Measurements from ENCODE around the gene HERPUD1. TPM values are rescaled to one million over a fixed set of nuclear protein-coding genes. Genes with fewer than 3 reads are reported as not detected.

HERPUD1 gene
- total RNA-seq, 5 donors from 2014 or later (not counting 1 experiment from before 2014, with no cell fraction given): 149 to 185 (median 167) TPM

- no peaks in the 10 kb centered on the region for H3K36me3 Mint-ChIP-seq
- Histone ChIP-seq H3K9me3 (no peaks in the 10 kb centered on the region), H3K4me1 (ENCODE audit: control insufficient read depth in 1 of 2, extremely low read depth in 1 of 2, insufficient read depth in 2 of 2, low read length in 2 of 2) (peaks cover 3 to 15% of the 10 kb centered on the region in 2 experiments), H3K27me3 (replicated peaks in 1 of 2; ENCODE audit: control insufficient read depth in 2 of 2, extremely low read depth in 1 of 2, insufficient read depth in 2 of 2, low read length in 1 of 2) (peaks cover 0 to 3% of the 10 kb centered on the region in 2 experiments), H3K27ac (ENCODE audit: low read length) (no peak overlapping the region), H3K36me3 (ENCODE audit: control insufficient read depth in 2 of 2, extremely low read depth in 1 of 2, insufficient read depth in 1 of 2, low read length in 1 of 2) (no peaks in the 10 kb centered on the region), H3K4me3 (ENCODE audit: control insufficient read depth in 1 of 2, extremely low read depth in 1 of 2, low read length in 1 of 2) (no peak overlapping the region)
- CTCF ChIA-PET: no interaction called here
- H3K4me1 Mint-ChIP-seq: peaks cover 19 to 23% (median 19%) of the 10 kb centered on the region in 3 donors
- no peak for ATAC-seq (replicated peaks in 1 of 4)
- DNase-seq: no peak
- H3K27me3 Mint-ChIP-seq: no peaks in the 10 kb centered on the region
- H3K27ac Mint-ChIP-seq: no peak overlapping the region
- H3K4me3 Mint-ChIP-seq: no peak overlapping the region
- POLR2A ChIA-PET: no interaction called here
- no peaks in the 10 kb centered on the region for H3K9me3 Mint-ChIP-seq
- WGBS (ENCODE audit: insufficient coverage): 82% methylated on average over 3 of the region's 4 CpGs
Observed at GRCh38 chr16:56895813-56896212, 36.1 kb upstream of the HERPUD1 start.

GRCh38 chr16:56896244-56896643, 35.7 kb upstream of the HERPUD1 start:
- H3K4me3 ChIP-seq (ENCODE audit: control insufficient read depth in 1 of 2, extremely low read depth in 1 of 2, low read length in 1 of 2): no peak overlapping the region
- POLR2A ChIA-PET: no interaction called here
- H3K4me1 Mint-ChIP-seq: peaks cover 19 to 26% (median 23%) of the 10 kb centered on the region in 3 donors
- CTCF ChIA-PET: no interaction called here
- 95% methylated on average over 2 of the region's 3 CpGs for whole genome bisulfite sequencing (ENCODE audit: insufficient coverage)
- H3K9me3 Mint-ChIP-seq: no peaks in the 10 kb centered on the region
- H3K27ac Mint-ChIP-seq: no peak overlapping the region
- peaks cover 0 to 3% of the 10 kb centered on the region in 2 donors for H3K27me3 Mint-ChIP-seq
- no peak for DNase-seq
- no peak for ATAC-seq (replicated peaks in 1 of 4)
- peaks cover 0 to 3% of the 10 kb centered on the region in 2 experiments for H3K27me3 ChIP-seq (replicated peaks in 1 of 2; ENCODE audit: control insufficient read depth in 2 of 2, extremely low read depth in 1 of 2, insufficient read depth in 2 of 2, low read length in 1 of 2)
- no peaks in the 10 kb centered on the region for H3K36me3 Mint-ChIP-seq
- H3K4me3 Mint-ChIP-seq: no peak overlapping the region
- no peaks in the 10 kb centered on the region for H3K36me3 ChIP-seq (ENCODE audit: control insufficient read depth in 2 of 2, extremely low read depth in 1 of 2, insufficient read depth in 1 of 2, low read length in 1 of 2)
- no peaks in the 10 kb centered on the region for H3K9me3 ChIP-seq
- H3K4me1 ChIP-seq (ENCODE audit: control insufficient read depth in 1 of 2, extremely low read depth in 1 of 2, insufficient read depth in 2 of 2, low read length in 2 of 2): peaks cover 3 to 15% of the 10 kb centered on the region in 2 experiments
- no peak overlapping the region for H3K27ac ChIP-seq (ENCODE audit: low read length)

GRCh38 chr16:56897026-56897799, 34.7 kb upstream of the HERPUD1 start:
- Histone ChIP-seq H3K27me3 (replicated peaks in 1 of 2; ENCODE audit: control insufficient read depth in 2 of 2, extremely low read depth in 1 of 2, insufficient read depth in 2 of 2, low read length in 1 of 2) (peaks cover 0 to 8% of the 10 kb centered on the region in 2 experiments), H3K36me3 (ENCODE audit: control insufficient read depth in 2 of 2, extremely low read depth in 1 of 2, insufficient read depth in 1 of 2, low read length in 1 of 2) (no peaks in the 10 kb centered on the region), H3K4me1 (ENCODE audit: control insufficient read depth in 1 of 2, extremely low read depth in 1 of 2, insufficient read depth in 2 of 2, low read length in 2 of 2) (peaks cover 3 to 15% of the 10 kb centered on the region in 2 experiments), H3K9me3 (no peaks in the 10 kb centered on the region), H3K4me3 (ENCODE audit: control insufficient read depth in 1 of 2, extremely low read depth in 1 of 2, low read length in 1 of 2) (no peak overlapping the region), H3K27ac (ENCODE audit: low read length) (no peak overlapping the region)
- Mint-ChIP-seq H3K4me3 (no peak overlapping the region), H3K27ac (no peak overlapping the region), H3K9me3 (no peaks in the 10 kb centered on the region), H3K4me1 (peaks cover 19 to 26% (median 23%) of the 10 kb centered on the region in 3 donors), H3K36me3 (no peaks in the 10 kb centered on the region), H3K27me3 (peaks cover 0 to 3% of the 10 kb centered on the region in 2 donors)
- ATAC-seq (replicated peaks in 1 of 4) (no peak), DNase-seq (no peak)
- ChIA-PET CTCF (no interaction called here), POLR2A (no interaction called here)
- WGBS (ENCODE audit: insufficient coverage): 88% methylated on average over 2 of the region's 8 CpGs

GRCh38 chr16:56898847-56899246, 33.1 kb upstream of the HERPUD1 start:
- no peaks in the 10 kb centered on the region for H3K9me3 Mint-ChIP-seq
- Histone ChIP-seq H3K4me1 (ENCODE audit: control insufficient read depth in 1 of 2, extremely low read depth in 1 of 2, insufficient read depth in 2 of 2, low read length in 2 of 2) (peaks cover 3 to 15% of the 10 kb centered on the region in 2 experiments), H3K36me3 (ENCODE audit: control insufficient read depth in 2 of 2, extremely low read depth in 1 of 2, insufficient read depth in 1 of 2, low read length in 1 of 2) (no peaks in the 10 kb centered on the region), H3K9me3 (no peaks in the 10 kb centered on the region), H3K27ac (ENCODE audit: low read length) (no peak overlapping the region), H3K27me3 (replicated peaks in 1 of 2; ENCODE audit: control insufficient read depth in 2 of 2, extremely low read depth in 1 of 2, insufficient read depth in 2 of 2, low read length in 1 of 2) (peaks cover 0 to 20% of the 10 kb centered on the region in 2 experiments), H3K4me3 (ENCODE audit: control insufficient read depth in 1 of 2, extremely low read depth in 1 of 2, low read length in 1 of 2) (no peak overlapping the region)
- peak in 2 of 35 experiments; percentile 8 to 28 for DNase-seq
- peak in 3 of 4 experiments; percentile 60 to 72 (median 64) for ATAC-seq (replicated peaks in 1 of 4)
- no peak overlapping the region for H3K4me3 Mint-ChIP-seq
- H3K27ac Mint-ChIP-seq: no peak overlapping the region
- peaks cover 0 to 3% of the 10 kb centered on the region in 2 donors for H3K27me3 Mint-ChIP-seq
- H3K4me1 Mint-ChIP-seq: peaks cover 19 to 26% (median 23%) of the 10 kb centered on the region in 3 donors
- POLR2A ChIA-PET: no interaction called here
- H3K36me3 Mint-ChIP-seq: no peaks in the 10 kb centered on the region
- CTCF ChIA-PET: no interaction called here
- WGBS (ENCODE audit: insufficient coverage): no CpG with 5 or more reads among the region's 8 CpGs

GRCh38 chr16:56903866-56904265, 28.1 kb upstream of the HERPUD1 start:
- DNase-seq (no peak), ATAC-seq (replicated peaks in 1 of 4) (no peak)
- Histone ChIP-seq H3K27me3 (replicated peaks in 1 of 2; ENCODE audit: control insufficient read depth in 2 of 2, extremely low read depth in 1 of 2, insufficient read depth in 2 of 2, low read length in 1 of 2) (peaks cover 0 to 25% of the 10 kb centered on the region in 2 experiments), H3K4me1 (ENCODE audit: control insufficient read depth in 1 of 2, extremely low read depth in 1 of 2, insufficient read depth in 2 of 2, low read length in 2 of 2) (peaks cover under 1 to 9% of the 10 kb centered on the region in 2 experiments), H3K36me3 (ENCODE audit: control insufficient read depth in 2 of 2, extremely low read depth in 1 of 2, insufficient read depth in 1 of 2, low read length in 1 of 2) (no peaks in the 10 kb centered on the region), H3K4me3 (ENCODE audit: control insufficient read depth in 1 of 2, extremely low read depth in 1 of 2, low read length in 1 of 2) (no peak overlapping the region), H3K9me3 (no peaks in the 10 kb centered on the region), H3K27ac (ENCODE audit: low read length) (no peak overlapping the region)
- H3K4me1 Mint-ChIP-seq: peaks cover 14 to 18% (median 17%) of the 10 kb centered on the region in 3 donors
- POLR2A ChIA-PET: no interaction called here
- no peak overlapping the region for H3K4me3 Mint-ChIP-seq
- CTCF ChIA-PET: interaction anchor here in 1 of 2 donors (0.6 kb wide), 1 partner anchor 18 kb away, joined by 5 read pairs; no protein-coding TSS in a partner anchor
- peaks cover 0 to 5% (median 0%) of the 10 kb centered on the region in 3 donors for H3K9me3 Mint-ChIP-seq
- H3K36me3 Mint-ChIP-seq: no peaks in the 10 kb centered on the region
- H3K27ac Mint-ChIP-seq: no peak overlapping the region
- WGBS (ENCODE audit: insufficient coverage): no CpG with 5 or more reads among the region's 2 CpGs
- peaks cover 0 to 3% of the 10 kb centered on the region in 2 donors for H3K27me3 Mint-ChIP-seq

GRCh38 chr16:56907401-56907800, 24.5 kb upstream of the HERPUD1 start:
- no peaks in the 10 kb centered on the region for H3K36me3 Mint-ChIP-seq
- Histone ChIP-seq H3K4me1 (ENCODE audit: control insufficient read depth in 1 of 2, extremely low read depth in 1 of 2, insufficient read depth in 2 of 2, low read length in 2 of 2) (peaks cover 5 to 16% of the 10 kb centered on the region in 2 experiments), H3K27ac (ENCODE audit: low read length) (no peak overlapping the region), H3K36me3 (ENCODE audit: control insufficient read depth in 2 of 2, extremely low read depth in 1 of 2, insufficient read depth in 1 of 2, low read length in 1 of 2) (no peaks in the 10 kb centered on the region), H3K27me3 (replicated peaks in 1 of 2; ENCODE audit: control insufficient read depth in 2 of 2, extremely low read depth in 1 of 2, insufficient read depth in 2 of 2, low read length in 1 of 2) (peaks cover 0 to 18% of the 10 kb centered on the region in 2 experiments), H3K4me3 (ENCODE audit: control insufficient read depth in 1 of 2, extremely low read depth in 1 of 2, low read length in 1 of 2) (no peak overlapping the region), H3K9me3 (no peaks in the 10 kb centered on the region)
- ATAC-seq (replicated peaks in 1 of 4) (no peak), DNase-seq (no peak)
- H3K9me3 Mint-ChIP-seq: peaks cover 0 to 5% (median 0%) of the 10 kb centered on the region in 3 donors
- H3K4me1 Mint-ChIP-seq: peaks cover 10 to 18% (median 15%) of the 10 kb centered on the region in 3 donors
- H3K4me3 Mint-ChIP-seq: no peak overlapping the region
- ChIA-PET POLR2A (no interaction called here), CTCF (no interaction called here)
- H3K27ac Mint-ChIP-seq: no peak overlapping the region
- WGBS (ENCODE audit: insufficient coverage): no CpG with 5 or more reads among the region's 3 CpGs
- peaks cover 0 to under 1% of the 10 kb centered on the region in 2 donors for H3K27me3 Mint-ChIP-seq
